Neural crest cell (in vitro differentiated cells): ENCODE measurements around the gene HSPA12A. TPM values are rescaled to one million over a fixed set of nuclear protein-coding genes. Genes with fewer than 3 reads are reported as not detected.

Experiments
- DNase-seq: peaks from one replicate; pipeline ENCODE4 v3.0.0; 2021; ENCODE audit warnings: low read depth, mixed read lengths, low spot score
- H3K27ac Mint-ChIP-seq: one replicate; pipeline ENCODE4 v1.8.0; 2021; ENCODE audit warnings: mild to moderate bottlenecking, mixed read lengths; ENCODE audit not compliant: unreplicated experiment
- H3K27me3 Mint-ChIP-seq: 2 replicates; pipeline ENCODE4 v1.8.0; 2021; ENCODE audit warnings: low read depth, mild to moderate bottlenecking, mixed read lengths
- H3K36me3 Mint-ChIP-seq: 2 replicates; pipeline ENCODE4 v1.8.0; 2021; ENCODE audit warnings: low read depth, mild to moderate bottlenecking, mixed read lengths
- H3K4me1 Mint-ChIP-seq: 2 replicates; pipeline ENCODE4 v1.8.0; 2021; ENCODE audit warnings: mixed read lengths
- H3K4me3 Mint-ChIP-seq: one replicate; pipeline ENCODE4 v1.8.0; 2021; ENCODE audit warnings: mild to moderate bottlenecking, mixed read lengths
- H3K9me3 Mint-ChIP-seq: 2 replicates; pipeline ENCODE4 v1.8.0; 2021; ENCODE audit warnings: mixed read lengths
- total RNA-seq: library from RNA; stranded (reverse); gene quantifications from 2 replicates; pipeline ENCODE4 v1.2.1, GENCODE V29; 2021
- TF ChIP-seq, protein P1 (sequence below): fragments of 200-600 bp; sonication (generic); conservative IDR thresholded peaks from 2 replicates; pipeline ENCODE4 v1.5.0; 2021; ENCODE audit warnings: antibody characterized with exemption, mild to moderate bottlenecking

Gene HSPA12A
- total RNA-seq, 1 donor from 2014 or later = 7.4 TPM

DNA sequence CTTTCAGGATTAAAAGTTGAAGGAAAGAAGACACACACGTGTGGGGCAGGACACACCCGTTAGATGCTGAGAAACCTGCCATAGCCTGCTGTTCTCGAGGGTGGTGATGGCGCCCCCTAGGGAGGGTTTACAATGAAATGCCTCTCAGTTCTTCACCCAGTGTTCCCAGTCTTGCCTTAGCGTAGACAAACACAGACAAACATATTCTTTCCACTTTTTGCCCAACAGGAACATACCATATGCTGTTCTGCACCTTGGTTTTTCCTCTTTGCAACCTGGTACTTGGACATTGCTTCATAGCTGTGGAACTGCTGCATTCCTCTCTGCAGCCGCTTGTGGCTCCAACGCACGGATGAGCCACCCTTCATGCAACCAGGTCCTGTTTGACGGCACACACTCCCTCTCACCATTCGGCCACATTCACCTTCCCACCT lies 23.3 kb upstream of the HSPA12A start:
- peaks cover 3% of the 10 kb centered on the region for H3K9me3 Mint-ChIP-seq
- H3K36me3 Mint-ChIP-seq = no peaks in the 10 kb centered on the region
- H3K4me1 Mint-ChIP-seq = peaks cover 19% of the 10 kb centered on the region
- H3K4me3 Mint-ChIP-seq = no peak overlapping the region
- no peak overlapping the region for H3K27ac Mint-ChIP-seq
- H3K27me3 Mint-ChIP-seq = no peaks in the 10 kb centered on the region
- TF ChIP-seq, protein P1, sequence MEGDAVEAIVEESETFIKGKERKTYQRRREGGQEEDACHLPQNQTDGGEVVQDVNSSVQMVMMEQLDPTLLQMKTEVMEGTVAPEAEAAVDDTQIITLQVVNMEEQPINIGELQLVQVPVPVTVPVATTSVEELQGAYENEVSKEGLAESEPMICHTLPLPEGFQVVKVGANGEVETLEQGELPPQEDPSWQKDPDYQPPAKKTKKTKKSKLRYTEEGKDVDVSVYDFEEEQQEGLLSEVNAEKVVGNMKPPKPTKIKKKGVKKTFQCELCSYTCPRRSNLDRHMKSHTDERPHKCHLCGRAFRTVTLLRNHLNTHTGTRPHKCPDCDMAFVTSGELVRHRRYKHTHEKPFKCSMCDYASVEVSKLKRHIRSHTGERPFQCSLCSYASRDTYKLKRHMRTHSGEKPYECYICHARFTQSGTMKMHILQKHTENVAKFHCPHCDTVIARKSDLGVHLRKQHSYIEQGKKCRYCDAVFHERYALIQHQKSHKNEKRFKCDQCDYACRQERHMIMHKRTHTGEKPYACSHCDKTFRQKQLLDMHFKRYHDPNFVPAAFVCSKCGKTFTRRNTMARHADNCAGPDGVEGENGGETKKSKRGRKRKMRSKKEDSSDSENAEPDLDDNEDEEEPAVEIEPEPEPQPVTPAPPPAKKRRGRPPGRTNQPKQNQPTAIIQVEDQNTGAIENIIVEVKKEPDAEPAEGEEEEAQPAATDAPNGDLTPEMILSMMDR = peak; percentile 20
- no peak for DNase-seq

DNA sequence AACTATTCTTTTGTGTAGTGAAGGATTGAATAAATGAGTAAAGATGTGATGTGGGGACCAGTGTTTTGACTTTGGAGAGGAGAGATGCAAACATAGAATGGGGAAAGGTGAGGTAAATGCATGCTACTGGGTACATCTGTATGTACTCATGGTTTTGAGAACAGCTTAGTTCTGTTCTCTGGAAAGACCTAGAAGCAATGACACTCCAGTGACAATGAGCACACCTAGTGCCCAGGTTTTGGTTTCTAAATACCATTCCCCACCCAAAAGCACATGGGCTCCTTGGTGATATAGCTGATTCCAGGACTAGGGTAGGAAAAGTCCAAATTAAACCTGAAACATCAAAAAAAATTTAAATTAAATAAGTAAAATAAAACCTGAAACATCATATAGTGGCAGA lies 22.6 kb upstream of the HSPA12A start:
- Mint-ChIP-seq H3K4me3 (no peak overlapping the region), H3K9me3 (peaks cover 3% of the 10 kb centered on the region), H3K27me3 (no peaks in the 10 kb centered on the region), H3K36me3 (no peaks in the 10 kb centered on the region), H3K4me1 (peaks cover 12% of the 10 kb centered on the region), H3K27ac (no peak overlapping the region)
- DNase-seq = no peak
- TF ChIP-seq, protein P1 = no peak

DNA sequence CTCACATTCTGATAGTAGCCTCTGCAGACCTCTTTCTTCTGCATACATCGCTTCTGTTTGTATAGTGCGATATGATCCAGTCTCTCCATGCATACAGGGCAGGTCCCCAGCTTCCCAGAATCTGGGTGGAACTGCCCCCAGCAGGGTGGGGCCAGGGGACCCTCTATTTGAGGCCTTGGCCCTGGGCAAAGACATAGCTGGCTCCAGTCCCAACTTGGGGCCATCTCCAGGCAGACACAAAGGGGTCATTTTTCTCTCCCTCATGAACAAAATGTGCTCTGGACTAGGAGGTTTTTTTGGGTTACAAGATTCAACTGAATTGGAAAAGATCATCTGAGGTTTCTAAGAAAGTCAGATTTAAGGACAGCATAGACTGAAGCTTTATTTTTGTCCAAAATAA lies 21.1 kb upstream of the HSPA12A start:
- Mint-ChIP-seq H3K4me1 (peaks cover 6% of the 10 kb centered on the region), H3K27me3 (no peaks in the 10 kb centered on the region), H3K4me3 (no peak overlapping the region), H3K27ac (no peak overlapping the region), H3K9me3 (peaks cover 3% of the 10 kb centered on the region), H3K36me3 (no peaks in the 10 kb centered on the region)
- TF ChIP-seq, protein P1 = no peak
- no peak for DNase-seq

DNA sequence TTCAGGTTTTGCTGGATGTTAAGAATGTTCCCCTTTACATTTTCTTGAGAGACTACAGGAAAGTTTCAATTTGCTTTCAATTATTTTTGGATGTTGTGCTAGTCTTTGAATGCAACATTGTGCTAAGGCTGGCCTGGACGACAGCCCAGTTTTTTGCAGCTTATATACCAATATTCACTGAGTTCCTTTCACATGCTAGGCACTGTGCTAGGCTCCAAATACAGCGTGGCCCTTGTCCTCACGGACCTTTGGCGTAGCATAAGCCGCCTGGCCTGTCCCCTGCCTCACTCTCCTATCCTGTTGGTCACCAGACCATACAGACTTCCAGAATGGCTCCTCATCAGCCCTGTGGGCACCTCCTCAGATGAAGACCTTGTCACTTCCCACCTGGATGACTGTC lies 19.5 kb upstream of the HSPA12A start:
- no peaks in the 10 kb centered on the region for H3K27me3 Mint-ChIP-seq
- no peak overlapping the region for H3K4me3 Mint-ChIP-seq
- H3K9me3 Mint-ChIP-seq = peaks cover 3% of the 10 kb centered on the region

DNA sequence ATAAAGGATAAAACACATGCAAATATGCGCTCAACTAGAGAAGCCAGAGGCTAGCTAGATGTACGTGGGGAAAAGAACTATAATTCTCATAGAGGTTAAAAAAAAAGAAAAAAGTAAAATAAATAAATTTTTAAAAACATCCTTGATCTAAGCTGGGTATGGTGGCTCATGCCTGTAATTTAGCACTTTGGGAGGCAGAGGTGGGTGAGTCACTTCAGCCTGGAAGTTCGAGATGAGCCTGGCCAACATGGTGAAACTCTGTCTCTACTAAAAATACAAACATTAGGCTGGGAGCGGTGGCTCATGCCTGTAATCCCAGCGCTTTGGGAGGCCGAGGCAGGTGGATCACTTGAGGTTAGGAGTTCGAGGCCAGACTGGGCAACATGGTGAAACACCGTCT lies 18.6 kb upstream of the HSPA12A start:
- Mint-ChIP-seq H3K4me1 (peaks cover 6% of the 10 kb centered on the region), H3K9me3 (peaks cover 3% of the 10 kb centered on the region), H3K27me3 (no peaks in the 10 kb centered on the region), H3K36me3 (no peaks in the 10 kb centered on the region), H3K4me3 (no peak overlapping the region), H3K27ac (no peak overlapping the region)
- DNase-seq = no peak
- TF ChIP-seq, protein P1 = no peak

More for the DNA sequence above, 19.5 kb upstream of the HSPA12A start:
- no peak overlapping the region for H3K27ac Mint-ChIP-seq
- no peaks in the 10 kb centered on the region for H3K36me3 Mint-ChIP-seq
- peaks cover 6% of the 10 kb centered on the region for H3K4me1 Mint-ChIP-seq
- no peak for DNase-seq
- TF ChIP-seq, protein P1 = no peak

DNA sequence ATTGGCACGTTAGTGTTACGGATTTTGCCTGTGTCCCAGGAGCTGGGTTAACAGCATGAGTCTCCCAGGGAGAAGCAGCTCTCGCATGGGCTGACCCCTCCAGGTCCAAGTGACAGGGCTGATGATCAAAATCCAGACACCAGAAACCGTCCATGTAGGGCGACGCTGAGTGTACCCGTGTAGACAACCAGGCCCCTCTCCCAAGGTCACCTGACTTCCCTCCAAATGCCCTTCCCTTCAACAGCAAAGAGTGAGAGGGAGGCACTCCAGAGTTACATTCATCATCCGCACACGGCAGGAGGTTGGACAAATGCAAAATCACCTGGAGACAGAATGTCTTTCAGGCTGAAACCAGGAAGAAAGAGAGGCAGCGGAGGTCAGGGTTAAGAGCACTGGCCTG lies 14.9 kb upstream of the HSPA12A start:
- Mint-ChIP-seq H3K4me1 (no peaks in the 10 kb centered on the region), H3K27ac (peak overlapping the region; percentile 57), H3K4me3 (no peak overlapping the region), H3K9me3 (no peaks in the 10 kb centered on the region), H3K27me3 (no peaks in the 10 kb centered on the region), H3K36me3 (no peaks in the 10 kb centered on the region)
- DNase-seq = no peak
- TF ChIP-seq, protein P1 = no peak
